ENCODE measurements around the gene TSPYL6. TPM values are rescaled to one million over a fixed set of nuclear protein-coding genes. Genes with fewer than 3 reads are reported as not detected.
"Not testable (repeated sequence)": the region's sequence is repeated elsewhere in the genome, so short reads cannot be mapped to it uniquely, and the experiment has no call there.

The TSPYL6 gene
- total and polyA plus RNA-seq, 2 experiments from 2014 or later, result not detected

GRCh38 chr2:54267577-54267976 lies 11.5 kb upstream of the TSPYL6 start:
- no peaks in the 10 kb centered on the region for H3K27me3 Mint-ChIP-seq (ENCODE audit: insufficient read depth, low read depth, poor library complexity)
- no peak for DNase-seq (ENCODE audit: low spot score)
- no peaks in the 10 kb centered on the region for H3K4me1 Mint-ChIP-seq
- Histone ChIP-seq H3K4me1 (ENCODE audit: insufficient read depth) (no peaks in the 10 kb centered on the region), H3K27me3 (ENCODE audit: insufficient read depth) (no peaks in the 10 kb centered on the region), H3K27ac (ENCODE audit: low read depth) (no peak overlapping the region), H3K79me2 (replicated peaks; ENCODE audit: insufficient read depth) (no peaks in the 10 kb centered on the region), H3K9me2 (ENCODE audit: insufficient read depth) (no peaks in the 10 kb centered on the region), H3K4me3 (no peak overlapping the region), H3F3A (replicated peaks; ENCODE audit: low read depth) (no peaks in the 10 kb centered on the region), H3K4me2 (no peak overlapping the region), H3K36me3 (ENCODE audit: insufficient read depth) (no peaks in the 10 kb centered on the region), H2AFZ (no peak overlapping the region), H4K20me1 (replicated peaks; ENCODE audit: insufficient read depth) (no peaks in the 10 kb centered on the region)
- H3K9me3 Mint-ChIP-seq, result peaks cover 2% of the 10 kb centered on the region; the same call in 1 of the 3 replicates
- no peak overlapping the region for H3K4me3 Mint-ChIP-seq
- no peak overlapping the region for H3K27ac Mint-ChIP-seq
- no peak for ATAC-seq
- H3K36me3 Mint-ChIP-seq (ENCODE audit: low read depth), result peaks cover 4% of the 10 kb centered on the region; the same call in 1 of the 3 replicates
- TF ChIP-seq POLR2AphosphoS5 (IDR thresholded peaks at IDR 0.05; ENCODE audit: low read depth), result no peak
- no peak for TF ChIP-seq EZH2 (IDR thresholded peaks at IDR 0.05; ENCODE audit: low read depth, unreplicated experiment)
- TF ChIP-seq EZH2phosphoT487 (IDR thresholded peaks at IDR 0.05; ENCODE audit: unreplicated experiment), result no peak
- TF ChIP-seq ZNF331 (CRISPR knock-in tag; IDR thresholded peaks at IDR 0.05; ENCODE audit: low read depth), result no peak
- TF ChIP-seq STAT1 (IDR thresholded peaks at IDR 0.05; ENCODE audit: unreplicated experiment), result no peak
- TF ChIP-seq JUNB (IDR thresholded peaks at IDR 0.05; ENCODE audit: unreplicated experiment), result no peak
- no peak for TF ChIP-seq CTCF (conservative IDR thresholded peaks at IDR 0.05; ENCODE audit: low read depth in 2 of 2)
- no peak for TF ChIP-seq CREB1 (CRISPR knock-in tag; IDR thresholded peaks at IDR 0.05; ENCODE audit: low read depth)
- TF ChIP-seq ETS1 (IDR thresholded peaks at IDR 0.05), result no peak

GRCh38 chr2:54265081-54265480 lies 9.1 kb upstream of the TSPYL6 start:
- H4K20me1 ChIP-seq (replicated peaks; ENCODE audit: insufficient read depth); H3K9me2 ChIP-seq (ENCODE audit: insufficient read depth); H3K79me2 ChIP-seq (replicated peaks; ENCODE audit: insufficient read depth); H3K36me3 ChIP-seq (ENCODE audit: insufficient read depth); H3K27me3 Mint-ChIP-seq (ENCODE audit: insufficient read depth, low read depth, poor library complexity); H3K4me3 Mint-ChIP-seq; H2AFZ ChIP-seq; ATAC-seq; H3K27ac ChIP-seq (ENCODE audit: low read depth); H3K4me2 ChIP-seq; H3K36me3 Mint-ChIP-seq (ENCODE audit: low read depth); H3K4me1 Mint-ChIP-seq; DNase-seq (ENCODE audit: low spot score); H3K4me3 ChIP-seq; H3K27me3 ChIP-seq (ENCODE audit: insufficient read depth); H3K4me1 ChIP-seq (ENCODE audit: insufficient read depth); H3K9me3 Mint-ChIP-seq; H3K27ac Mint-ChIP-seq; H3F3A ChIP-seq (replicated peaks; ENCODE audit: low read depth): not testable (repeated sequence)
